Measurements from ENCODE around the gene ZNF316. TPM values are rescaled to one million over a fixed set of nuclear protein-coding genes. Genes with fewer than 3 reads are reported as not detected.

ZNF316 gene
- total RNA-seq, 1 experiment from 2014 or later: 22.2 TPM

- Histone ChIP-seq H3K56ac (ENCODE audit: insufficient read length, low read depth, low read length) (no peak overlapping the region), H3K4ac (ENCODE audit: low read depth, low read length) (no peak overlapping the region), H2BK12ac (ENCODE audit: insufficient read length, low read depth, low read length) (no peak overlapping the region), H3K4me2 (ENCODE audit: insufficient read depth, insufficient read length, low read length) (no peak overlapping the region), H2AK5ac (ENCODE audit: insufficient read length, low read length) (no peak overlapping the region), H4K91ac (ENCODE audit: insufficient read length, low read depth, low read length) (no peak overlapping the region), H4K5ac (ENCODE audit: insufficient read length, low read depth, low read length) (no peak overlapping the region), H2BK15ac (ENCODE audit: low read depth, low read length) (no peak overlapping the region), H4K20me1 (ENCODE audit: control insufficient read depth, insufficient read depth, insufficient read length) (no peaks in the 10 kb centered on the region), H3K14ac (ENCODE audit: insufficient read depth, low read length) (no peak overlapping the region), H3K27ac (ENCODE audit: insufficient read length, low read depth, low read length) (no peak overlapping the region), H4K8ac (replicated peaks; ENCODE audit: insufficient read length, low read depth, low read length) (no peak overlapping the region), H2AFZ (ENCODE audit: low read length) (no peak overlapping the region), H3K23me2 (ENCODE audit: insufficient read length, low read depth, low read length, poor library complexity, severe bottlenecking) (no peaks in the 10 kb centered on the region), H2BK20ac (ENCODE audit: low read depth, low read length, poor library complexity, severe bottlenecking) (no peak overlapping the region), H3K9me3 (ENCODE audit: control insufficient read depth, low read depth, low read length) (no peaks in the 10 kb centered on the region), H3K18ac (ENCODE audit: insufficient read length, low read depth, low read length) (no peak overlapping the region), H3K27me3 (ENCODE audit: insufficient read depth, low read length) (no peaks in the 10 kb centered on the region), H3K79me1 (ENCODE audit: insufficient read depth, low read depth, low read length, poor library complexity, severe bottlenecking) (no peaks in the 10 kb centered on the region), H2BK120ac (ENCODE audit: low read depth, low read length, poor library complexity, severe bottlenecking) (no peak overlapping the region), H3K9ac (ENCODE audit: extremely low read depth, insufficient read length, low read length) (no peak overlapping the region), H3T11ph (ENCODE audit: low read length) (no peak overlapping the region), H3K79me2 (ENCODE audit: insufficient read depth, low read length) (no peaks in the 10 kb centered on the region), H3K23ac (ENCODE audit: insufficient read length, low read depth, low read length) (no peak overlapping the region), H2BK5ac (ENCODE audit: insufficient read length, low read length) (no peak overlapping the region), H3K4me1 (ENCODE audit: insufficient read depth, low read length) (no peaks in the 10 kb centered on the region)
- Mint-ChIP-seq H3K9me3 (peaks cover 0 to 4% of the 10 kb centered on the region in 2 experiments; a peak in 2 of 5 replicates), H3K4me1 (no peaks in the 10 kb centered on the region), H3K4me3 (no peak overlapping the region), H3K36me3 (ENCODE audit: insufficient read depth in 1 of 3, low read depth in 3 of 3) (peaks cover 15 to 26% (median 20%) of the 10 kb centered on the region in 3 experiments), H3K27me3 (ENCODE audit: low read depth) (no peaks in the 10 kb centered on the region), H3K27ac (no peak overlapping the region)
- no peak for DNase-seq
- WGBS (ENCODE audit: extremely low coverage, insufficient read length, low lambda C conversion rate): no CpG with 5 or more reads among the region's 75 CpGs
- no peak for TF ChIP-seq CTCF (conservative IDR thresholded peaks at IDR 0.05)
Measured at GRCh38 chr7:6652446-6653011, 15.4 kb downstream of the ZNF316 start.
